RWPE2 (cell line): Measurements from ENCODE around the gene EID3.

Experiments used
- ATAC-seq: fragments of 200-7000 bp; cut with Tn5 transposase; 3 replicates; pipeline ENCODE4 v1.9.1; 2021; ENCODE audit warnings: low read depth
- DNase-seq: peaks from one replicate; pipeline ENCODE4 v3.0.0-alpha.2; 2020; ENCODE audit warnings: low spot score
- H3K27ac ChIP-seq: fragments of 450-650 bp; 2 replicates; pipeline ENCODE4 v1.5.1; 2017; ENCODE audit warnings: mild to moderate bottlenecking; ENCODE audit not compliant: poor library complexity, severe bottlenecking
- H3K27me3 ChIP-seq: fragments of 250-450 bp; sonication (Bioruptor Pico); 2 replicates; pipeline ENCODE4 v1.5.1; 2021; ENCODE audit warnings: mild to moderate bottlenecking, moderate library complexity; ENCODE audit not compliant: insufficient read depth, poor library complexity, severe bottlenecking
- H3K36me3 ChIP-seq: fragments of 250-450 bp; sonication (Bioruptor Pico); 2 replicates; pipeline ENCODE4 v1.5.1; 2020; ENCODE audit warnings: low read depth, mild to moderate bottlenecking, moderate library complexity
- H3K4me1 ChIP-seq: fragments of 250-450 bp; sonication (Bioruptor Pico); 2 replicates; pipeline ENCODE4 v1.5.1; 2021; ENCODE audit warnings: mild to moderate bottlenecking, moderate library complexity; ENCODE audit not compliant: insufficient read depth, poor library complexity, severe bottlenecking
- H3K4me3 ChIP-seq: fragments of 250-450 bp; sonication (Bioruptor Pico); 2 replicates; pipeline ENCODE4 v1.5.1; 2021; ENCODE audit warnings: mild to moderate bottlenecking, moderate library complexity; ENCODE audit not compliant: severe bottlenecking
- H3K9me3 ChIP-seq: fragments of 250-450 bp; sonication (Bioruptor Pico); 2 replicates; pipeline ENCODE4 v1.5.1; 2021; ENCODE audit warnings: mild to moderate bottlenecking, moderate library complexity; ENCODE audit not compliant: severe bottlenecking
- TF ChIP-seq, protein P1 (sequence below): fragments of 450-650 bp; IDR thresholded peaks from one replicate; pipeline ENCODE4 v1.5.1; 2017; ENCODE audit warnings: mild to moderate bottlenecking, moderate library complexity; ENCODE audit not compliant: poor library complexity, severe bottlenecking

EID3 gene

DNA sequence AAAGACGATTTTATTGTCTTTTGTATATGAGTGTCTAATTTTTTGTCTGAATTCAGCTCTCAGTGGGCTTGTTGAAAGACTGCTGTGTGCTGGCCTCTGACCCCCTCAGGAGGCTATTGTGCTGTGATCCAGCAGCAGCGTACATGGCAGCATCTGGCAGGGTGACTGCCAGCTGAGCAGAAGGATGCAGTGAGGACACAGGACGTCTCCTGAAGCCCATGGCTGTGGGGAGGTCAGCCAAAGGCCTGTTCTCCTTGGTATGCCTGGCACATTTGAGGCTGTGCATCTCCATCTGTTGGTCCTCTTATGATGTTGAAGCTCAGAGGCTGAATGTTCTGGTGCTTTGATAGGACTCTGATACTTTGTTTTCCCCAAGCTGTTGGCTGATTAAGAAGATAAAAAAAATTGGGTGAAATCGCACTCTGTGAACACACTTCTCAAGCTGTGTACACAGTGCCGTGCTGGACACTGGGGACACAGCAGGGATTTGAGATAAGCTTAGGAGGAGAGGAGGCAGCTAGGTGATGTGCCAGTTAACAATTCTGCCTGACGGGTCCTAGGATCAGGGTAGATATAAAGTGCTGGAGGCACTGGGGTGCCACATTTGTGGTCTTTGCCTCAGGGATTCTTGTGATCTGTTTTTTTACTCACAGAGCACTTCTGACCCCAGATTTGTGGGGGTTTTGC, 37.5 kb downstream of the EID3 start:
- no peak for DNase-seq
- H3K36me3 ChIP-seq = peaks cover 98% of the 10 kb centered on the region

DNA sequence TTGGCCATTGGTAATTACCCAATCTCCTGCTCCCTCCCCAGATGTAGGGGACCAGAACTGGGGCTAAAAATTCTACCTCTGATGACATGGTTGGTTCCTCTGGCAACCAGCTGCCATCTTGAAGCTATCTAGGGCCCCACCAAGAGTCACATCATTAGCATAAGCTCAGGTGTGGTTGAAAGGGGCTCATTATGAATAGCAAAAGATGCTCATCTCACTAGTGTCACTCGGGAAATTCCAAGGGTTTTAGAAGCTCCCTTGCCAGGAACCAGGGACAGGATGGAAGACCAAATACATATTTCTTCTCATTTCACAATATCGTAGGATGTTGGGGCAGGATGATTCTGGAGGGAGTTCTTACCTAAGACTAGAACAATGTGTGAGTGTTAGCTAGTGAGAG, 38.6 kb downstream of the EID3 start:
- Histone ChIP-seq H3K9me3 (no peaks in the 10 kb centered on the region), H3K4me3 (no peak overlapping the region), H3K27me3 (no peaks in the 10 kb centered on the region), H3K4me1 (no peaks in the 10 kb centered on the region), H3K27ac (no peak overlapping the region), H3K36me3 (peaks cover 98% of the 10 kb centered on the region)
- ATAC-seq = no peak
- TF ChIP-seq, protein P1, sequence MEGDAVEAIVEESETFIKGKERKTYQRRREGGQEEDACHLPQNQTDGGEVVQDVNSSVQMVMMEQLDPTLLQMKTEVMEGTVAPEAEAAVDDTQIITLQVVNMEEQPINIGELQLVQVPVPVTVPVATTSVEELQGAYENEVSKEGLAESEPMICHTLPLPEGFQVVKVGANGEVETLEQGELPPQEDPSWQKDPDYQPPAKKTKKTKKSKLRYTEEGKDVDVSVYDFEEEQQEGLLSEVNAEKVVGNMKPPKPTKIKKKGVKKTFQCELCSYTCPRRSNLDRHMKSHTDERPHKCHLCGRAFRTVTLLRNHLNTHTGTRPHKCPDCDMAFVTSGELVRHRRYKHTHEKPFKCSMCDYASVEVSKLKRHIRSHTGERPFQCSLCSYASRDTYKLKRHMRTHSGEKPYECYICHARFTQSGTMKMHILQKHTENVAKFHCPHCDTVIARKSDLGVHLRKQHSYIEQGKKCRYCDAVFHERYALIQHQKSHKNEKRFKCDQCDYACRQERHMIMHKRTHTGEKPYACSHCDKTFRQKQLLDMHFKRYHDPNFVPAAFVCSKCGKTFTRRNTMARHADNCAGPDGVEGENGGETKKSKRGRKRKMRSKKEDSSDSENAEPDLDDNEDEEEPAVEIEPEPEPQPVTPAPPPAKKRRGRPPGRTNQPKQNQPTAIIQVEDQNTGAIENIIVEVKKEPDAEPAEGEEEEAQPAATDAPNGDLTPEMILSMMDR = no peak
- no peak for DNase-seq

More for the DNA sequence above, 37.5 kb downstream of the EID3 start:
- Histone ChIP-seq H3K4me1 (no peaks in the 10 kb centered on the region), H3K9me3 (no peaks in the 10 kb centered on the region), H3K4me3 (no peak overlapping the region), H3K27me3 (no peaks in the 10 kb centered on the region), H3K27ac (no peak overlapping the region)
- TF ChIP-seq, protein P1 = no peak
- ATAC-seq = no peak

DNA sequence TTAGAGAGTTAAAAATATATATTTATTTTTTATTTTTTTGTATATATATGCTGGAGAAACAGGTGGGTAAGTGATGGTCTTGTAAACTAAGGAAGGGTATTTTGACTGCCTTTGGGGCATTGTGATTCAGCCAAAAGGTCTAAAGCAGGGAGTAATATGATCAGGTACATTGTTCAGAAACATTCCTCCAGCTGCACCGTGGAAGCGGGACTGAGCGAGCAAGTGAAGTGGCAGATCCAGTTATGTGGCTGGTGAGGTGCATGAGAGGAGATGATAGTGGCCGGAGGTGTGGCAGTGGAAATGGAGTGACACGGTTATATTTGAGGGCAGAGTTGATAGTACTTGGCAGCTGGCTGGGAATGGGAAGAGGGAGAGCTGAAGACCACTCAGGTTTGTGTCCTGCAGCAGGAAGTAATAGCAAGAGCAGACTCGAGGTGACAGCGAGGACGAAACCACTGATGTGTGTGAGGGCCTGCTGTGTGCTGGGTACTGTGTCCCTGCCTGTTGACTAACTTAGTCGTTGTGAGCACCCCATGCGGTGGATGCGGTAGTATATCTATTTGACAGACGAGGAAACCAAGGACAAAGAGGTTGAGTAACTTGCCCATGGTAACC, 39.2 kb downstream of the EID3 start:
- H3K36me3 ChIP-seq = peaks cover 98% of the 10 kb centered on the region
- ATAC-seq = no peak
- H3K27me3 ChIP-seq = no peaks in the 10 kb centered on the region
- no peak overlapping the region for H3K4me3 ChIP-seq
- no peaks in the 10 kb centered on the region for H3K4me1 ChIP-seq
- H3K9me3 ChIP-seq = no peaks in the 10 kb centered on the region
- no peak overlapping the region for H3K27ac ChIP-seq
- DNase-seq = no peak
- TF ChIP-seq, protein P1 = no peak

DNA sequence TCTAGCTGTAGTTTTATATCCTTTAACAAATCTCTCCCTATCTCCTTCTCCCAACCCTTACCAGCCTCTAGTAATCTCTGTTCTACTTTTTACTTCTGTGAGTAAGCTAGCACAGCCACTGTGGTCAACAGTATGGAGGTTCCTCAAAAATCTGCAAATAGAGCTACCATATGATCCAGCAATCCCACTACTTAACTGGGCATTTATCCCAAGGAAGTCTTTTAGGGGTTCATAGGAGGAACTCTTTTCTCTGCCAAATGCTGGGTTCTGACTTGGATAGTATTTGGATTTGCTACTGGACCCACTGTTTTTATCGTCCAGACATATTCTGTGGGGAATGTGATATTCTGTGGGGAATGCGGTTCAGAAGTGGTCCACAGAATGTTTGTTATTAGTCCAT, 41.1 kb downstream of the EID3 start:
- no peaks in the 10 kb centered on the region for H3K27me3 ChIP-seq
- H3K4me1 ChIP-seq = no peaks in the 10 kb centered on the region
- TF ChIP-seq, protein P1 = no peak
- DNase-seq (no peak), ATAC-seq (no peak)
- H3K4me3 ChIP-seq = no peak overlapping the region
- H3K9me3 ChIP-seq = no peaks in the 10 kb centered on the region
- no peak overlapping the region for H3K27ac ChIP-seq
- H3K36me3 ChIP-seq = peaks cover 98% of the 10 kb centered on the region
